GM21526 (cell line): ENCODE data around the gene CARMIL1.

Experiments used
- ATAC-seq: cut with Tn5 transposase; IDR thresholded peaks from one replicate; pipeline ENCODE4 v1.9.1; 2021; ENCODE audit warnings: moderate library complexity; ENCODE audit not compliant: unreplicated experiment, low FRiP score

CARMIL1 gene

GRCh38 chr6:25306379-25306778 is 27.2 kb downstream of the CARMIL1 start:
- ATAC-seq: no peak

- no peak for ATAC-seq
Measured at GRCh38 chr6:25307805-25308494, 28.8 kb downstream of the CARMIL1 start.

GRCh38 chr6:25309886-25310285 is 30.7 kb downstream of the CARMIL1 start:
- no peak for ATAC-seq

- no peak for ATAC-seq
Measured at GRCh38 chr6:25311331-25311840, 32.2 kb downstream of the CARMIL1 start.

- ATAC-seq: no peak
Measured at GRCh38 chr6:25312034-25312620, 33.0 kb downstream of the CARMIL1 start.

- no peak for ATAC-seq
Measured at GRCh38 chr6:25312703-25313102, 33.5 kb downstream of the CARMIL1 start.

- no peak for ATAC-seq
Measured at GRCh38 chr6:25314509-25315175, 35.5 kb downstream of the CARMIL1 start.

- ATAC-seq: no peak
Measured at GRCh38 chr6:25315194-25316177, 36.3 kb downstream of the CARMIL1 start.

GRCh38 chr6:25316626-25317025 is 37.5 kb downstream of the CARMIL1 start:
- ATAC-seq: no peak

- ATAC-seq: no peak
Measured at GRCh38 chr6:25318589-25318988, 39.4 kb downstream of the CARMIL1 start.

- no peak for ATAC-seq
Measured at GRCh38 chr6:25320459-25320858, 41.3 kb downstream of the CARMIL1 start.

- ATAC-seq: no peak
Measured at GRCh38 chr6:25322692-25323091, 43.5 kb downstream of the CARMIL1 start.

- no peak for ATAC-seq
Measured at GRCh38 chr6:25324066-25324762, 45.0 kb downstream of the CARMIL1 start.

- no peak for ATAC-seq
Measured at GRCh38 chr6:25326126-25326525, 47.0 kb downstream of the CARMIL1 start.

- ATAC-seq: no peak
Measured at GRCh38 chr6:25326960-25327359, 47.8 kb downstream of the CARMIL1 start.

GRCh38 chr6:25327432-25327831 is 48.3 kb downstream of the CARMIL1 start:
- no peak for ATAC-seq

- ATAC-seq: no peak
Measured at GRCh38 chr6:25329161-25329817, 50.1 kb downstream of the CARMIL1 start.

- no peak for ATAC-seq
Measured at GRCh38 chr6:25329982-25330381, 50.8 kb downstream of the CARMIL1 start.
